TTC549 (cell line): ENCODE data around the gene ZSWIM8.
"Not testable (repeated sequence)": the region's sequence is repeated elsewhere in the genome, so short reads cannot be mapped to it uniquely, and the experiment has no call there.

Experiments used
- FAIRE-seq: peaks from 2 replicates; lab custom pipeline; 2012; peaks lifted over from hg19 to GRCh38; lab: Jason Lieb, UNC

The ZSWIM8 gene

GRCh38 chr10:73785211-73785720 is at the start of gene ZSWIM8:
TSS of gene ZSWIM8 (plus strand) at chr10:73785606. CDS start at chr10:73785879, 273 bp downstream.
- FAIRE-seq: peak; percentile 95

GRCh38 chr10:73740501-73741254 is 44.7 kb upstream of the ZSWIM8 start:
- not testable (repeated sequence) for FAIRE-seq

- FAIRE-seq: no peak
Observed at GRCh38 chr10:73742454-73742734, 43.0 kb upstream of the ZSWIM8 start.

GRCh38 chr10:73743327-73743904 is 42.0 kb upstream of the ZSWIM8 start:
- no peak for FAIRE-seq

- FAIRE-seq: peak; percentile 29
Observed at GRCh38 chr10:73743905-73744663, 41.3 kb upstream of the ZSWIM8 start, which contains the start of gene SEC24C. TSS of gene SEC24C (plus strand) at chr10:73744372. CDS start at chr10:73746833, 2,461 bp downstream.

- no peak for FAIRE-seq
Observed at GRCh38 chr10:73744664-73744975, 40.8 kb upstream of the ZSWIM8 start.

- no peak for FAIRE-seq
Observed at GRCh38 chr10:73746721-73747120, 38.7 kb upstream of the ZSWIM8 start.

GRCh38 chr10:73750819-73751218 is 34.6 kb upstream of the ZSWIM8 start:
- FAIRE-seq: no peak

GRCh38 chr10:73756183-73756582 is 29.2 kb upstream of the ZSWIM8 start:
- no peak for FAIRE-seq

GRCh38 chr10:73758704-73759511 is 26.5 kb upstream of the ZSWIM8 start:
- no peak for FAIRE-seq

- FAIRE-seq: no peak
Observed at GRCh38 chr10:73759512-73760115, 25.8 kb upstream of the ZSWIM8 start.

GRCh38 chr10:73761781-73762180 is 23.6 kb upstream of the ZSWIM8 start:
- no peak for FAIRE-seq

GRCh38 chr10:73762915-73763314 is 22.5 kb upstream of the ZSWIM8 start:
- FAIRE-seq: no peak

GRCh38 chr10:73763343-73763742 is 22.1 kb upstream of the ZSWIM8 start:
- no peak for FAIRE-seq

- FAIRE-seq: no peak
Observed at GRCh38 chr10:73765066-73765465, 20.3 kb upstream of the ZSWIM8 start.

GRCh38 chr10:73768881-73769280 is 16.5 kb upstream of the ZSWIM8 start:
- FAIRE-seq: no peak

GRCh38 chr10:73769396-73769795 is 16.0 kb upstream of the ZSWIM8 start:
- FAIRE-seq: no peak

- no peak for FAIRE-seq
Observed at GRCh38 chr10:73771722-73772280, 13.6 kb upstream of the ZSWIM8 start.

GRCh38 chr10:73772281-73773151 is 12.9 kb upstream of the ZSWIM8 start:
- FAIRE-seq: no peak

- no peak for FAIRE-seq
Observed at GRCh38 chr10:73773152-73773879, 12.1 kb upstream of the ZSWIM8 start.
